Osteoblast (primary cell): Measurements from ENCODE around the gene GTF2A1. TPM values are rescaled to one million over a fixed set of nuclear protein-coding genes. Genes with fewer than 3 reads are reported as not detected.
A peak's percentile ranks its signal among the peaks of the same experiment; 100 is the strongest.

ENCODE experiments used
- DNase-seq: peaks from one replicate; pipeline ENCODE4 v3.0.0; 2011; ENCODE audit warnings: low spot score, mixed read lengths; ENCODE audit not compliant: insufficient read length; ENCODE audit errors: missing footprints
- H2AFZ ChIP-seq: 2 replicates; pipeline ENCODE4 v1.6.0; 2011; ENCODE audit warnings: mild to moderate bottlenecking, low read length
- H3K27ac ChIP-seq: 2 replicates; pipeline ENCODE4 v1.5.1; 2011; ENCODE audit warnings: mild to moderate bottlenecking, low read depth, low read length, moderate library complexity
- H3K27me3 ChIP-seq: 2 replicates; pipeline ENCODE4 v1.6.0; 2012; ENCODE audit warnings: mild to moderate bottlenecking, control low read depth, inconsistent platforms, low read length, moderate library complexity; ENCODE audit not compliant: insufficient read depth
- H3K36me3 ChIP-seq: 2 replicates; pipeline ENCODE4 v1.5.1; 2011; ENCODE audit warnings: mild to moderate bottlenecking, low read length, control low read depth, moderate library complexity; ENCODE audit not compliant: insufficient read depth
- H3K4me1 ChIP-seq: 2 replicates; pipeline ENCODE4 v1.5.1; 2011; ENCODE audit warnings: mild to moderate bottlenecking, low read length, control low read depth, moderate library complexity; ENCODE audit not compliant: insufficient read depth
- H3K4me2 ChIP-seq: 2 replicates; pipeline ENCODE4 v1.6.0; 2011; ENCODE audit warnings: mild to moderate bottlenecking, low read length; ENCODE audit not compliant: insufficient read depth
- H3K4me3 ChIP-seq: fragments of 200-600 bp; sonication (generic); 3 replicates; pipeline ENCODE4 v1.5.1; 2012; ENCODE audit warnings: mild to moderate bottlenecking, low read length, inconsistent platforms; ENCODE audit not compliant: insufficient read depth
- H3K79me2 ChIP-seq: 2 replicates; pipeline ENCODE4 v1.6.0; 2012; ENCODE audit warnings: mild to moderate bottlenecking, low read length, control low read depth, inconsistent platforms; ENCODE audit not compliant: insufficient read depth
- H3K9me3 ChIP-seq: 2 replicates; pipeline ENCODE4 v1.5.1; 2011; ENCODE audit warnings: low read depth, low read length, control low read depth
- H4K20me1 ChIP-seq: 2 replicates; pipeline ENCODE4 v1.6.0; 2012; ENCODE audit warnings: mild to moderate bottlenecking, low read length, control low read depth; ENCODE audit not compliant: insufficient read depth
- total RNA-seq: library from RNA; depleted of rRNA; stranded (reverse); fragments of >200 nt; gene quantifications from 2 replicates; pipeline ENCODE4 v1.2.3, GENCODE V29; 2012
- TF ChIP-seq, protein P1 (sequence below): IDR thresholded peaks from 2 replicates; pipeline ENCODE4 v1.5.1; 2011; ENCODE audit warnings: mild to moderate bottlenecking, low read depth, low read length, moderate library complexity; ENCODE audit errors: extremely low read depth

The GTF2A1 gene
- total RNA-seq, 1 donor, result 35.8 TPM

DNA sequence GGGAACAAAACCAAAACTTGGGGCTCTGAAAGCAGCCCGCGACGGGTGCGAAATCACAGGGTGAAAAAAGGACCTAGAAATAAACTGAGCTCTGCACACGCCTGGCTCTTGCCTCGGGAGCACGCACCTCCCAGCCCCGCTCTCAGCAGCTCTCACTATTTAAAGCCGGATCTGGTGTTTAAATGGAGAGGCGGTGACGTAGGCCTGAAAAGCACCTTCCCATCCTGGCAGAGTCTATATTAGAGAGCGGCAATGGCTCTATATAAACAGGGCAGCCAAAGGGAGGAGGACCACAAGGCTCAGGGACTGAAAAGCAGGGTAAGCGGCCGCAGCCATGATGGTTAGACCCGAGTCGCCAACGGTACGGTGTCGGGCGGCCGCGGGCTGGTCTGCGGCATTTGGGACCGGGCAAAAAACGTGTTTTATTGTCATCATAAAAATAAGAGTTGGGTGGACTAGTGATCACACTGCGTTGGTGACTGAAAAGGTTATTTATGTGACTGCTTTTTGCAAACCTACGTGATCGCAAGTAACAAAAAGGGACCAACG, 1.5 kb downstream of the GTF2A1 start:
- Histone ChIP-seq H2AFZ (peak overlapping the region; percentile 81), H3K79me2 (peaks cover 50% of the 10 kb centered on the region), H3K4me3 (peak overlapping the region; percentile 95), H3K27ac (peak overlapping the region; percentile 99), H3K4me1 (peaks cover 13% of the 10 kb centered on the region), H3K36me3 (peaks cover 13% of the 10 kb centered on the region), H3K27me3 (no peaks in the 10 kb centered on the region), H3K4me2 (peak overlapping the region; percentile 96), H3K9me3 (no peaks in the 10 kb centered on the region), H4K20me1 (no peaks in the 10 kb centered on the region)
- peak; percentile 97 for DNase-seq
- TF ChIP-seq, protein P1, sequence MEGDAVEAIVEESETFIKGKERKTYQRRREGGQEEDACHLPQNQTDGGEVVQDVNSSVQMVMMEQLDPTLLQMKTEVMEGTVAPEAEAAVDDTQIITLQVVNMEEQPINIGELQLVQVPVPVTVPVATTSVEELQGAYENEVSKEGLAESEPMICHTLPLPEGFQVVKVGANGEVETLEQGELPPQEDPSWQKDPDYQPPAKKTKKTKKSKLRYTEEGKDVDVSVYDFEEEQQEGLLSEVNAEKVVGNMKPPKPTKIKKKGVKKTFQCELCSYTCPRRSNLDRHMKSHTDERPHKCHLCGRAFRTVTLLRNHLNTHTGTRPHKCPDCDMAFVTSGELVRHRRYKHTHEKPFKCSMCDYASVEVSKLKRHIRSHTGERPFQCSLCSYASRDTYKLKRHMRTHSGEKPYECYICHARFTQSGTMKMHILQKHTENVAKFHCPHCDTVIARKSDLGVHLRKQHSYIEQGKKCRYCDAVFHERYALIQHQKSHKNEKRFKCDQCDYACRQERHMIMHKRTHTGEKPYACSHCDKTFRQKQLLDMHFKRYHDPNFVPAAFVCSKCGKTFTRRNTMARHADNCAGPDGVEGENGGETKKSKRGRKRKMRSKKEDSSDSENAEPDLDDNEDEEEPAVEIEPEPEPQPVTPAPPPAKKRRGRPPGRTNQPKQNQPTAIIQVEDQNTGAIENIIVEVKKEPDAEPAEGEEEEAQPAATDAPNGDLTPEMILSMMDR, result no peak

DNA sequence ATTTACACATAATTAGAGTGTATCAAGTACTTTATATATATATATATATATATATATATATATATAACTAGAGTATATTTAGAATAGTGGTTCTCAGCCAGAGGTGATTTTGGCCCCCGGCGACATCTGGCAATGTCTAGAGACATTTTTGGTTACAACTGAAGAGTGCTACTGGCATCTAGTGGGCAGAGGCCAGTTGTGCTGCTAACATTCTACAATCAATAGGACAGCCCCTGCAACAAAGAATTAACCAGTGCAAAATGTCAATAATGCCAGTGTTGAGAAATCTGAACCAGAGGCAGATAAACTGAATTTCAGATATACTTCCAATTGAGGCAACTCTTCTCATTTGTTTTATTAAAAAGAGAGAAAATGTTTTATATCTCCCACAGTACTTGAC, 8.9 kb downstream of the GTF2A1 start:
- no peak for DNase-seq
- Histone ChIP-seq H3K27ac (no peak overlapping the region), H2AFZ (no peak overlapping the region), H3K4me2 (no peak overlapping the region), H4K20me1 (peaks cover 12% of the 10 kb centered on the region), H3K9me3 (no peaks in the 10 kb centered on the region), H3K79me2 (peaks cover 78% of the 10 kb centered on the region), H3K4me3 (no peak overlapping the region), H3K27me3 (no peaks in the 10 kb centered on the region), H3K36me3 (peaks cover 30% of the 10 kb centered on the region), H3K4me1 (no peaks in the 10 kb centered on the region)
- TF ChIP-seq, protein P1, result peak; percentile 59

DNA sequence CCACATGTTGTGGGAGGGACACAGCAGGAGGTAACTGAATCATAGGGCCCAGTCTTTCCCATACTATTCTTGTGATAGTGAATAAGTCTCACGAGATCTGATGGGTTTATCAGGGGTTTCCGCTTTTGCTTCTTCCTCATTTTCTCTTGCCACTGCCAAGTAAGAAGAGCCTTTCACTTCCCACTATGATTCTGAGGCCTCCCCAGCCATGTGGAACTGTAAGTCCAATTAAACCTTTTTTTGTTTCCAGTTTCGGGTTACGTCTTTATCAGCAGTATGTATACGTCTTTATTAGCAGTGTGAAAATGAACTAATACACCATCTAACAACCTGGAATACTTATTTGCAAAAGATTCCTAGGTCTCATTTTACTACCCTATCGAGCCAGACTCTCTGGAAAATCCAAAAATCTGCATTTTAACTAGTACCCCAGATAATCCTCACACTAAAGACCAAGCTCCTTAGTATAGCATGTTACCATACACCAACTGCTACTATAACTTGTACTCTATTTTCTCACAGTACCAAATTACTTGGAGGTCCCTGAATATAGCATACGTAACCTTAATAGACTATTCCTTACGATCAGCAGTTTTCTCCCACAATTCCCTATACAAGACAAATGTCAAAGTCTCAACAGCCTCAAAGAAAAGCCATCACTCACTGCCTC, 11.5 kb downstream of the GTF2A1 start:
- Histone ChIP-seq H3K4me3 (no peak overlapping the region), H3K27me3 (no peaks in the 10 kb centered on the region), H3K36me3 (peaks cover 29% of the 10 kb centered on the region), H4K20me1 (peaks cover 14% of the 10 kb centered on the region), H3K4me1 (no peaks in the 10 kb centered on the region), H3K9me3 (no peaks in the 10 kb centered on the region), H2AFZ (no peak overlapping the region), H3K4me2 (no peak overlapping the region), H3K79me2 (peaks cover 78% of the 10 kb centered on the region), H3K27ac (no peak overlapping the region)
- no peak for DNase-seq
- TF ChIP-seq, protein P1, result no peak

DNA sequence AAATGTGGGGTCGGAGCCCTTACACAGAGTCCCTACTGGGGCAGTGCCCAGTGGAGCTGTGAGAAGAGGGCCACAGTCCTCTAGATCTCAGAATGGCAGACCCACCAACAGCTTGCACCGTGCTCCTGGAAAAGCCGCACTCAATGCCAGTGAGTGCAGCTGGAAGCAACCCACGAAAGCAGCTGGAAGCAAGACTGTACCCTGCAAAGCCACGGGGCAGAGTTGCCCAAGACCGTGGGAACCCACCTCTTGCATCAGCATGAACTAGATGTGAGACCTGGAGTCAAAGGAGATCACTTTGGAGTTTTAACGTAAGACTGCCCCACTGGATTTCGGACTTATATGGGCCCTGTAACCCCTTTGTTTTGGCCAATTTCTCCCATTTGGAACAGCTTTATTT, 12.3 kb downstream of the GTF2A1 start:
- TF ChIP-seq, protein P1, result no peak
- Histone ChIP-seq H3K4me1 (no peaks in the 10 kb centered on the region), H4K20me1 (peaks cover 14% of the 10 kb centered on the region), H3K4me3 (no peak overlapping the region), H3K9me3 (no peaks in the 10 kb centered on the region), H3K27ac (no peak overlapping the region), H3K27me3 (no peaks in the 10 kb centered on the region), H3K79me2 (peaks cover 78% of the 10 kb centered on the region), H3K4me2 (no peak overlapping the region), H3K36me3 (peaks cover 29% of the 10 kb centered on the region), H2AFZ (no peak overlapping the region)
- DNase-seq, result no peak
